K562 (cell line): ENCODE data around the gene UPF2. TPM values are rescaled to one million over a fixed set of nuclear protein-coding genes. Genes with fewer than 3 reads are reported as not detected.

Experiments
- ATAC-seq: fragments of 200-7000 bp; cut with Tn5 transposase; 3 replicates; pipeline ENCODE4 v1.9.1; 2020; ENCODE audit warnings: moderate library complexity
- BruUV-seq: library from RNA; stranded (reverse); fragments of 400-500 nt; replicated peaks from 2 replicates; lab custom pipeline; 2021; lab: Mats Ljungman, UMichigan
- CTCF ChIA-PET: fragments of 300-600 bp; formaldehyde crosslinking; extraction: SDS; loops from one replicate; lab custom pipeline; 2021; ENCODE audit warnings: low intra/inter-chr PET ratio; lab: Yijun Ruan, JAX
- POLR2A ChIA-PET: fragments of 300-600, 350-650 bp; sonication (Branson Sonifier 250); formaldehyde crosslinking; extraction: SDS; loops from one replicate; lab custom pipeline; 2021; ENCODE audit warnings: antibody characterized with exemption, inconsistent platforms; lab: Yijun Ruan, JAX
- DNase-seq, 4 experiments: peaks; one replicate each; pipeline versions ENCODE4 v3.0.0 to v3.0.0-alpha.2; 2011 to 2018; ENCODE audit warnings: low spot score in 3 of 4, mixed read lengths in 3 of 4; ENCODE audit errors: extremely low read depth in 1 of 4
- FAIRE-seq: peaks from 2 replicates; lab custom pipeline; 2011; peaks lifted over from hg19 to GRCh38; lab: Jason Lieb, UNC
- H2AFZ ChIP-seq: 2 replicates; pipeline ENCODE4 v1.6.0; 2011; ENCODE audit warnings: low read depth, low read length, control low read depth, inconsistent platforms
- H3K27ac ChIP-seq: fragments of 200-600 bp; 3 replicates; pipeline ENCODE4 v1.8.0; 2011; ENCODE audit warnings: low read depth, mild to moderate bottlenecking, control low read depth, inconsistent platforms, low read length, moderate library complexity, mixed read lengths; ENCODE audit errors: extremely low read depth
- H3K27me3 ChIP-seq, 2 experiments: fragments of 300-600 bp in 1 of 2; 2 replicates in 1 of 2; 3 replicates in 1 of 2; pipeline versions ENCODE4 v1.6.0 to v1.8.0; 2011; ENCODE audit warnings: inconsistent platforms in 2 of 2, low read length in 2 of 2, mild to moderate bottlenecking in 1 of 2, mixed read lengths in 1 of 2, moderate library complexity in 1 of 2; ENCODE audit not compliant: control insufficient read depth in 2 of 2, insufficient read depth in 2 of 2
- H3K36me3 ChIP-seq: fragments of 300-600 bp; 3 replicates; pipeline ENCODE4 v1.8.0; 2011; ENCODE audit warnings: mild to moderate bottlenecking, low read length, inconsistent platforms; ENCODE audit not compliant: control insufficient read depth, insufficient read depth
- H3K4me1 ChIP-seq, 2 experiments: fragments of 200-600 bp in 1 of 2; replicated peaks in 1 of 2; 2 replicates in 1 of 2; 3 replicates in 1 of 2; pipeline versions ENCODE4 v1.5.1 to v1.8.0; 2011; ENCODE audit warnings: inconsistent platforms in 2 of 2, low read length in 2 of 2, mild to moderate bottlenecking in 1 of 2, mixed read lengths in 1 of 2, moderate library complexity in 1 of 2; ENCODE audit not compliant: control insufficient read depth in 2 of 2, insufficient read depth in 2 of 2
- H3K4me2 ChIP-seq: 2 replicates; pipeline ENCODE4 v1.6.1; 2011; ENCODE audit warnings: low read length, control low read depth, inconsistent platforms, mixed read lengths; ENCODE audit not compliant: insufficient read depth
- H3K4me3 ChIP-seq: fragments of 200-600 bp; sonication (generic), shearing (Covaris generic); 2 replicates; pipeline ENCODE4 v1.5.1; 2016; ENCODE audit warnings: control low read depth, inconsistent platforms
- H3K79me2 ChIP-seq: fragments of 200-600 bp; 3 replicates; pipeline ENCODE4 v1.8.0; 2011; ENCODE audit warnings: low read length, inconsistent platforms; ENCODE audit not compliant: control insufficient read depth, insufficient read depth
- H3K9ac ChIP-seq, 2 experiments: 2 replicates each; pipeline versions ENCODE4 v1.6.0 to v1.6.1; 2011; ENCODE audit warnings: low read depth in 2 of 2, low read length in 2 of 2, control low read depth in 1 of 2, inconsistent platforms in 1 of 2, mild to moderate bottlenecking in 1 of 2, mixed read lengths in 1 of 2; ENCODE audit not compliant: insufficient read depth in 1 of 2
- H3K9me1 ChIP-seq: one replicate; pipeline ENCODE4 v1.6.0; 2011; ENCODE audit warnings: inconsistent platforms, mild to moderate bottlenecking, low read length, moderate library complexity; ENCODE audit not compliant: control insufficient read depth, insufficient read depth
- H3K9me3 ChIP-seq: replicated peaks from 2 replicates; pipeline ENCODE4 v1.5.1; 2011; ENCODE audit warnings: low read depth, low read length, inconsistent platforms; ENCODE audit not compliant: control insufficient read depth, insufficient read depth
- H4K20me1 ChIP-seq: replicated peaks from 2 replicates; pipeline ENCODE4 v1.6.1; 2011; ENCODE audit warnings: low read length, inconsistent platforms, mixed read lengths; ENCODE audit not compliant: control insufficient read depth, insufficient read depth
- CBFB ChIP-seq: sonication (generic); formaldehyde crosslinking; IDR thresholded peaks from 2 replicates; pipeline ENCODE4 v1.4.0; 2020; ENCODE audit warnings: mild to moderate bottlenecking, missing genetic modification reagents
- ETV1 ChIP-seq: fragments of 450-650 bp; conservative IDR thresholded peaks from 2 replicates; pipeline ENCODE4 v1.6.1; 2016; ENCODE audit warnings: missing genetic modification characterization, control low read depth, low read depth, missing compliant biosample characterization
- EWSR1 ChIP-seq: fragments of 450-650 bp; IDR thresholded peaks from 2 replicates; pipeline ENCODE4 v1.6.1; 2018; ENCODE audit warnings: borderline replicate concordance, mild to moderate bottlenecking, low read depth, moderate library complexity; ENCODE audit not compliant: partially characterized antibody
- HNRNPL ChIP-seq: fragments of 200-400 bp; formaldehyde crosslinking; IDR thresholded peaks from 2 replicates; pipeline ENCODE4 v1.6.1; 2017; ENCODE audit warnings: low read depth, mild to moderate bottlenecking, low read length
- KLF16 ChIP-seq: IDR thresholded peaks from 2 replicates; pipeline ENCODE4 v1.6.1; 2016; ENCODE audit warnings: antibody characterized with exemption
- POLR2H ChIP-seq: IDR thresholded peaks from 2 replicates; pipeline ENCODE4 v1.6.1; 2016; ENCODE audit warnings: missing genetic modification characterization, low read depth, mild to moderate bottlenecking, control low read depth, missing compliant biosample characterization, moderate library complexity
- SPI1 ChIP-seq: IDR thresholded peaks from 2 replicates; pipeline ENCODE4 v1.6.1; 2011; ENCODE audit warnings: low read depth, low read length, control low read depth, borderline replicate concordance
- TRIM28 ChIP-seq: fragments of 450-650 bp; IDR thresholded peaks from 2 replicates; pipeline ENCODE4 v1.6.1; 2017
- ZNF24 ChIP-seq: fragments of 450-650 bp; IDR thresholded peaks from 2 replicates; pipeline ENCODE4 v1.6.1; 2016
- ZNF589 ChIP-seq: fragments of 200-800 bp; sonication (Bioruptor generic); IDR thresholded peaks from 2 replicates; pipeline ENCODE4 v1.6.1; 2016; ENCODE audit warnings: low read depth, missing genetic modification characterization, missing compliant biosample characterization
- WGBS: fragments of 100-300 bp; shearing (Covaris generic); methylation state at CpG from one replicate; pipeline ENCODE4 v1.1.6; 2016; ENCODE audit warnings: low coverage, mixed read lengths; ENCODE audit not compliant: insufficient coverage; ENCODE audit errors: missing lambda C conversion rate; 5-methylcytosine and 5-hydroxymethylcytosine counted together
- in situ Hi-C: fragments of 300-500 bp; cut with MboI; formaldehyde crosslinking; loops from 4 replicates; pipeline ENCODE4 v1.15.0; 2018; ENCODE audit warnings: inconsistent platforms, mixed read lengths
- intact Hi-C: fragments of 100-400 bp; cut with micrococcal nuclease; formaldehyde crosslinking; loops from 2 replicates; pipeline ENCODE4 v1.14.2; 2022
- polyA plus RNA-seq, 8 experiments: library from polyadenylated mRNA; depleted of rRNA in 4 of 8; stranded (reverse) in 5 of 8; unstranded in 3 of 8; fragments of >200 nt; fragmentation: Nextera tagmentation in 2 of 8; fragmentation: Illumina TruSeq in 1 of 8; extraction: Ambion mirVana in 2 of 8; extraction: Trizol in 1 of 8; gene quantifications; 2 replicates each; pipeline versions ENCODE4 v1.2.1 to v1.2.3, GENCODE V29; 2011 to 2014; ENCODE audit warnings: inconsistent platforms in 1 of 8, missing spikeins in 1 of 8
- total RNA-seq, 7 experiments: library from RNA; depleted of rRNA in 6 of 7; stranded (reverse); fragments of >200 nt in 6 of 7; fragmentation: Illumina TruSeq in 2 of 7; extraction: Trizol in 2 of 7; gene quantifications; 2 replicates each; pipeline versions ENCODE4 v1.2.1 to v1.2.3, GENCODE V29; 2011 to 2021; ENCODE audit warnings: low replicate concordance in 1 of 7
- TF ChIP-seq, protein P1 (sequence below): fragments of 450-650 bp; formaldehyde crosslinking; IDR thresholded peaks from 2 replicates; pipeline ENCODE4 v1.4.0; 2020; ENCODE audit warnings: mild to moderate bottlenecking, moderate library complexity
- TF ChIP-seq, protein P2 (sequence below): sonication (generic); IDR thresholded peaks from 2 replicates; pipeline ENCODE4 v1.6.1; 2016
- TF ChIP-seq, protein P3 (sequence below): fragments of 250-450 bp; sonication (Bioruptor Pico); IDR thresholded peaks from 2 replicates; pipeline ENCODE4 v1.5.0; 2020; ENCODE audit warnings: mild to moderate bottlenecking
- TF ChIP-seq, protein P4 (sequence below): sonication (generic); formaldehyde crosslinking; IDR thresholded peaks from 2 replicates; pipeline ENCODE4 v1.8.0; 2023; ENCODE audit warnings: mild to moderate bottlenecking, missing genetic modification reagents

Gene UPF2
- total and polyA plus RNA-seq, 9 of the 15 experiments (the other 6 are each of a cell fraction or from before 2014, with no cell fraction given): 13.9 to 37.7 (median 23.7) TPM

DNA sequence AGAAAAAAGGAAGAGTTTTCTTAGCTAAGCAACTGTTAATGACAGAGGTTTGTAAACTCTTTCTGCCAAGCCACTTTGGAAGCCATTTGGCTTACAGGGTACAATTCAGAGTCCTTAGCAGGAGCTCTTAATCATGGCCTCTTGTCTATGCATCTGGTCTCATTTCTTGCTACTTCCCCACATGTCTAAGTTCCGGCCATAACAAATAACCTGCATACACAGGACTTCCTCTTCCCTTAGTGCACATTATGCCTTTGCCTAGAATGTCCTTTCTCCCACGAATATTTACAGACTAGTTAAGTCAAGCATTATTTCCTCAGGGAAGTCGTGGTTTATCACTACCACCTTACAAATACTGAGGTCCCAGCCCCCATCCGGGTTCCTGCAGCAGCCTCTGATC, 8.6 kb upstream of the UPF2 start:
- ChIA-PET POLR2A (interaction anchor here (0.6 kb wide), 1 partner anchor 147 kb away, joined by 3 read pairs; no protein-coding TSS in a partner anchor), CTCF (no interaction called here)
- peaks cover 11 to 20% of the 10 kb centered on the region in 2 experiments for H3K4me1 ChIP-seq
- no peaks in the 10 kb centered on the region for H3K27me3 ChIP-seq
- H3K36me3 ChIP-seq: no peaks in the 10 kb centered on the region
- H3K27ac ChIP-seq: peak overlapping the region; percentile 53; the same call in 2 of the 3 replicates
- H4K20me1 ChIP-seq: no peaks in the 10 kb centered on the region
- no peak overlapping the region for H3K4me3 ChIP-seq
- no peaks in the 10 kb centered on the region for H3K9me3 ChIP-seq
- 11% methylated on average over 4 of the region's 4 CpGs for WGBS
- no TSS peak for BruUV-seq
- no peaks in the 10 kb centered on the region for H3K9me1 ChIP-seq
- FAIRE-seq: peak; percentile 63
- H3K9ac ChIP-seq: peak overlapping the region in 1 of 2 experiments; percentile 38; a peak in 1 of 4 replicates
- in situ Hi-C loops: no loop called here
- ATAC-seq: peak; percentile 19; the same call in 2 of the 3 replicates
- peak in 1 of 4 experiments; percentile 25 for DNase-seq
- H3K4me2 ChIP-seq: no peak overlapping the region
- H2AFZ ChIP-seq: peak overlapping the region; percentile 97
- intact Hi-C loops: no loop called here
- H3K79me2 ChIP-seq: no peaks in the 10 kb centered on the region
- TF ChIP-seq POLR2H (tag): no peak
- no peak for TF ChIP-seq CBFB (CRISPR knock-in tag)
- TF ChIP-seq KLF16: no peak
- no peak for TF ChIP-seq HNRNPL
- TF ChIP-seq, protein P1, sequence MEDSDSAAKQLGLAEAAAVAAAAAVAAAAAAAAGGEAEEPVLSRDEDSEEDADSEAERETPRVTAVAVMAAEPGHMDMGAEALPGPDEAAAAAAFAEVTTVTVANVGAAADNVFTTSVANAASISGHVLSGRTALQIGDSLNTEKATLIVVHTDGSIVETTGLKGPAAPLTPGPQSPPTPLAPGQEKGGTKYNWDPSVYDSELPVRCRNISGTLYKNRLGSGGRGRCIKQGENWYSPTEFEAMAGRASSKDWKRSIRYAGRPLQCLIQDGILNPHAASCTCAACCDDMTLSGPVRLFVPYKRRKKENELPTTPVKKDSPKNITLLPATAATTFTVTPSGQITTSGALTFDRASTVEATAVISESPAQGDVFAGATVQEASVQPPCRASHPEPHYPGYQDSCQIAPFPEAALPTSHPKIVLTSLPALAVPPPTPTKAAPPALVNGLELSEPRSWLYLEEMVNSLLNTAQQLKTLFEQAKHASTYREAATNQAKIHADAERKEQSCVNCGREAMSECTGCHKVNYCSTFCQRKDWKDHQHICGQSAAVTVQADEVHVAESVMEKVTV (CRISPR knock-in tag): no peak
- no peak for TF ChIP-seq TRIM28
- TF ChIP-seq, protein P2, sequence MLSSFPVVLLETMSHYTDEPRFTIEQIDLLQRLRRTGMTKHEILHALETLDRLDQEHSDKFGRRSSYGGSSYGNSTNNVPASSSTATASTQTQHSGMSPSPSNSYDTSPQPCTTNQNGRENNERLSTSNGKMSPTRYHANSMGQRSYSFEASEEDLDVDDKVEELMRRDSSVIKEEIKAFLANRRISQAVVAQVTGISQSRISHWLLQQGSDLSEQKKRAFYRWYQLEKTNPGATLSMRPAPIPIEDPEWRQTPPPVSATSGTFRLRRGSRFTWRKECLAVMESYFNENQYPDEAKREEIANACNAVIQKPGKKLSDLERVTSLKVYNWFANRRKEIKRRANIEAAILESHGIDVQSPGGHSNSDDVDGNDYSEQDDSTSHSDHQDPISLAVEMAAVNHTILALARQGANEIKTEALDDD: 0 out of 2 replicates have a peak, but pooled peaks have one; percentile 52
- TF ChIP-seq, protein P3, sequence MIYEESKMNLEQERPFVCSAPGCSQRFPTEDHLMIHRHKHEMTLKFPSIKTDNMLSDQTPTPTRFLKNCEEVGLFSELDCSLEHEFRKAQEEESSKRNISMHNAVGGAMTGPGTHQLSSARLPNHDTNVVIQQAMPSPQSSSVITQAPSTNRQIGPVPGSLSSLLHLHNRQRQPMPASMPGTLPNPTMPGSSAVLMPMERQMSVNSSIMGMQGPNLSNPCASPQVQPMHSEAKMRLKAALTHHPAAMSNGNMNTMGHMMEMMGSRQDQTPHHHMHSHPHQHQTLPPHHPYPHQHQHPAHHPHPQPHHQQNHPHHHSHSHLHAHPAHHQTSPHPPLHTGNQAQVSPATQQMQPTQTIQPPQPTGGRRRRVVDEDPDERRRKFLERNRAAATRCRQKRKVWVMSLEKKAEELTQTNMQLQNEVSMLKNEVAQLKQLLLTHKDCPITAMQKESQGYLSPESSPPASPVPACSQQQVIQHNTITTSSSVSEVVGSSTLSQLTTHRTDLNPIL (CRISPR knock-in tag): 0 out of 2 replicates have a peak, but pooled peaks have one; percentile 16
- TF ChIP-seq SPI1: peak; percentile 80; the same call in 1 of the 2 replicates
- no peak for TF ChIP-seq ZNF589 (CRISPR knock-in tag)
- TF ChIP-seq ETV1 (tag): peak; percentile 21; the same call in 1 of the 2 replicates
- TF ChIP-seq ZNF24: no peak
- TF ChIP-seq, protein P4, sequence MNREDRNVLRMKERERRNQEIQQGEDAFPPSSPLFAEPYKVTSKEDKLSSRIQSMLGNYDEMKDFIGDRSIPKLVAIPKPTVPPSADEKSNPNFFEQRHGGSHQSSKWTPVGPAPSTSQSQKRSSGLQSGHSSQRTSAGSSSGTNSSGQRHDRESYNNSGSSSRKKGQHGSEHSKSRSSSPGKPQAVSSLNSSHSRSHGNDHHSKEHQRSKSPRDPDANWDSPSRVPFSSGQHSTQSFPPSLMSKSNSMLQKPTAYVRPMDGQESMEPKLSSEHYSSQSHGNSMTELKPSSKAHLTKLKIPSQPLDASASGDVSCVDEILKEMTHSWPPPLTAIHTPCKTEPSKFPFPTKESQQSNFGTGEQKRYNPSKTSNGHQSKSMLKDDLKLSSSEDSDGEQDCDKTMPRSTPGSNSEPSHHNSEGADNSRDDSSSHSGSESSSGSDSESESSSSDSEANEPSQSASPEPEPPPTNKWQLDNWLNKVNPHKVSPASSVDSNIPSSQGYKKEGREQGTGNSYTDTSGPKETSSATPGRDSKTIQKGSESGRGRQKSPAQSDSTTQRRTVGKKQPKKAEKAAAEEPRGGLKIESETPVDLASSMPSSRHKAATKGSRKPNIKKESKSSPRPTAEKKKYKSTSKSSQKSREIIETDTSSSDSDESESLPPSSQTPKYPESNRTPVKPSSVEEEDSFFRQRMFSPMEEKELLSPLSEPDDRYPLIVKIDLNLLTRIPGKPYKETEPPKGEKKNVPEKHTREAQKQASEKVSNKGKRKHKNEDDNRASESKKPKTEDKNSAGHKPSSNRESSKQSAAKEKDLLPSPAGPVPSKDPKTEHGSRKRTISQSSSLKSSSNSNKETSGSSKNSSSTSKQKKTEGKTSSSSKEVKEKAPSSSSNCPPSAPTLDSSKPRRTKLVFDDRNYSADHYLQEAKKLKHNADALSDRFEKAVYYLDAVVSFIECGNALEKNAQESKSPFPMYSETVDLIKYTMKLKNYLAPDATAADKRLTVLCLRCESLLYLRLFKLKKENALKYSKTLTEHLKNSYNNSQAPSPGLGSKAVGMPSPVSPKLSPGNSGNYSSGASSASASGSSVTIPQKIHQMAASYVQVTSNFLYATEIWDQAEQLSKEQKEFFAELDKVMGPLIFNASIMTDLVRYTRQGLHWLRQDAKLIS (CRISPR knock-in tag): no peak
- no peak for TF ChIP-seq EWSR1
